Uterus (tissue), 4 donors: Measurements from ENCODE around the gene SBF1. TPM values are rescaled to one million over a fixed set of nuclear protein-coding genes. Genes with fewer than 3 reads are reported as not detected.

Experiments
- DNase-seq, 2 donors: peaks; one replicate each; pipeline ENCODE4 v3.0.0-alpha.2; 2019 to 2020
- H3K27ac ChIP-seq, 2 donors: fragments of 200-600 bp; sonication (generic); 1 replicate in 1 of 2; 2 replicates in 1 of 2; pipeline ENCODE4 v1.5.1; 2016 to 2018
- H3K27me3 ChIP-seq, 2 donors: fragments of 200-600 bp; sonication (generic); one replicate each; pipeline ENCODE4 v1.5.1; 2018 to 2019; ENCODE audit warnings: control low read depth in 1 of 2
- H3K36me3 ChIP-seq, 2 donors: fragments of 200-600 bp; sonication (generic); one replicate each; pipeline ENCODE4 v1.5.1; 2019; ENCODE audit warnings: control low read depth in 1 of 2
- H3K4me1 ChIP-seq, 2 donors: fragments of 200-600 bp; sonication (generic); one replicate each; pipeline ENCODE4 v1.5.1; 2018 to 2019; ENCODE audit warnings: control low read depth in 1 of 2
- H3K4me3 ChIP-seq, 2 donors: fragments of 200-600 bp; sonication (generic); 1 replicate in 1 of 2; 2 replicates in 1 of 2; pipeline ENCODE4 v1.5.1; 2018 to 2019; ENCODE audit warnings: mild to moderate bottlenecking in 1 of 2
- H3K9me3 ChIP-seq, 2 donors: fragments of 200-600 bp; sonication (generic); one replicate each; pipeline ENCODE4 v1.5.1; 2019; ENCODE audit warnings: control low read depth in 1 of 2
- POLR2A ChIP-seq, 2 donors: fragments of 450-650 bp; IDR thresholded peaks; one replicate each; pipeline ENCODE4 v1.6.1; 2016; ENCODE audit warnings: antibody characterized with exemption in 2 of 2, mild to moderate bottlenecking in 1 of 2, moderate library complexity in 1 of 2
- intact Hi-C: fragments of 100-400 bp; cut with DNase I; formaldehyde crosslinking; loops from one replicate; pipeline ENCODE4 v1.15.1; 2023; ENCODE audit warnings: low total_unique reads
- total RNA-seq, 4 donors: library from RNA; depleted of rRNA in 3 of 4; stranded (reverse); fragments of >200 nt in 3 of 4; gene quantifications; one replicate each; pipeline versions ENCODE4 v1.1.0 to v1.2.4, GENCODE V29; 2014 to 2023
- TF ChIP-seq, protein P1 (sequence below), 4 experiments: fragments of 200-600 bp in 2 of 4; fragments of 450-650 bp in 2 of 4; sonication (generic) in 2 of 4; IDR thresholded peaks; one replicate each; pipeline ENCODE4 v1.5.1; 2016 to 2019; ENCODE audit warnings: antibody characterized with exemption in 4 of 4, mild to moderate bottlenecking in 2 of 4, moderate library complexity in 1 of 4
- donor health status: DM: yes; HTN: yes; CAD: no.

SBF1 gene
- total RNA-seq, 4 donors from 2014 or later = 35.0 to 84.0 (median 60.9) TPM

DNA sequence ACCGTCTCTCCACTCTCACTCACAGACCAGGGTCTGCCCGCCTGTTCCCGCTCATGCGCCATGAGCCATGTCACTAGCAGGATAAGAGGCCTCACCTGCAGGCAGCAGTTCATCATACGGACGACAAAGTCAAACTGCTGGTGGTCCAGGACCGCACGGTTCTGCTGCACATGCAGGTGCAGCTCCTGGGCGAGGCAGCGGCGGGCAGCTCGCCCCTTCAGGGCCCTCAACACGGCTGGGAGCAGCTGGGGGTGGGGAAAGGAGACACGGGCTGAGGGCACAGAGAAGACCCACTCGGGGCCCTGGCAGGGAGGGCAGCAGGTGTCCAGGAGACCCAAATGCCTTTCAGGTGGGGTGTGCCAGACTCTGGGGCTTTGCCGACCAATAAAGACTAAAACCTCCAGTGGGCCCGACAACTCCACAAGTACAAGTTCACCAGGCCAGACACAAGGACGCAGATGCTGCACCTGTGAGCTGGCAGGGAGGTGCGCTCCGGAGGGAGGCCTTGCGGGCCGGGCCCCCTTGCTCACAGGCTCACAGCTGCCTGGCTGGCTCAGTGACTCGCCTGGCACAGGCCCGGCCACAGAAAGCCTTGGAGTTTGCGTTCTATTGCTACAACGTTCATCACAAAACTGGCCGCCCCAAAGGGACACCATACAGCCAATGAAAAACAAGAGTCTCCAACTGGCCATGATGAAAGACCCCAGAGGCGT, 11.5 kb downstream of the SBF1 start:
- TF ChIP-seq, protein P1, sequence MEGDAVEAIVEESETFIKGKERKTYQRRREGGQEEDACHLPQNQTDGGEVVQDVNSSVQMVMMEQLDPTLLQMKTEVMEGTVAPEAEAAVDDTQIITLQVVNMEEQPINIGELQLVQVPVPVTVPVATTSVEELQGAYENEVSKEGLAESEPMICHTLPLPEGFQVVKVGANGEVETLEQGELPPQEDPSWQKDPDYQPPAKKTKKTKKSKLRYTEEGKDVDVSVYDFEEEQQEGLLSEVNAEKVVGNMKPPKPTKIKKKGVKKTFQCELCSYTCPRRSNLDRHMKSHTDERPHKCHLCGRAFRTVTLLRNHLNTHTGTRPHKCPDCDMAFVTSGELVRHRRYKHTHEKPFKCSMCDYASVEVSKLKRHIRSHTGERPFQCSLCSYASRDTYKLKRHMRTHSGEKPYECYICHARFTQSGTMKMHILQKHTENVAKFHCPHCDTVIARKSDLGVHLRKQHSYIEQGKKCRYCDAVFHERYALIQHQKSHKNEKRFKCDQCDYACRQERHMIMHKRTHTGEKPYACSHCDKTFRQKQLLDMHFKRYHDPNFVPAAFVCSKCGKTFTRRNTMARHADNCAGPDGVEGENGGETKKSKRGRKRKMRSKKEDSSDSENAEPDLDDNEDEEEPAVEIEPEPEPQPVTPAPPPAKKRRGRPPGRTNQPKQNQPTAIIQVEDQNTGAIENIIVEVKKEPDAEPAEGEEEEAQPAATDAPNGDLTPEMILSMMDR (IDR thresholded peaks at IDR 0.05) = no peak
- TF ChIP-seq POLR2A (IDR thresholded peaks at IDR 0.05) = no peak

DNA sequence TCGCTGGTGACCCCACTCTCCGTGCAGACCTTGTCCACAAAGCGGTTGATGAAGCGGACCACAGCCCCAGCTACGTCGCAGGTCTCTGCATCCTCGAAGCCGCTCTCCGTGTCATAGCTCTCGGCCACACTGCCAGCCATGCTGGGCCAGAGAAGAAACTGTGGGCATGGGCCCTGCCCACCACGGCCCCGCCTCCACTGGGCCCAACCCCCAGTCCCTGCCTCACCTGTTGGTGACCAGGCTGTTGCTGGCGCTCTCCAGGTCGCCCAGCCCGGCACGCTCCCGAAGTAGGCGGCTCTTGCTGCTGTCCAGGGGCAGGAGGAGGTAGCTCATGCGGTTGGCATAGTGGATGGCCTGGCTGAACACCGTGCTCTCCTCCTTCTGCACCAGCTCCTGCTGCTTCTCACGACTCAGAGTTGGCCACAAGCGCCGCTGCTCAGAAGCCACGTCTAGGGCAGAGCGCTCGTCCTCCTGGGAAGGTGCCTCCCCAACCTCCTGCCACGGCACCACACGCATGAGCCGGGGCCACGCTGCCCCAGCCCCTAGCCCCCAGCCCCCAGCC, 12.8 kb downstream of the SBF1 start:
- no peak for TF ChIP-seq POLR2A (IDR thresholded peaks at IDR 0.05)
- TF ChIP-seq, protein P1 (IDR thresholded peaks at IDR 0.05) = no peak
- Histone ChIP-seq H3K36me3 (no peaks in the 10 kb centered on the region), H3K9me3 (no peaks in the 10 kb centered on the region), H3K27me3 (no peaks in the 10 kb centered on the region), H3K27ac (no peak overlapping the region), H3K4me1 (no peaks in the 10 kb centered on the region), H3K4me3 (no peak overlapping the region)
- no peak for DNase-seq
- intact Hi-C loops = no loop called here

More for the DNA sequence above, 11.5 kb downstream of the SBF1 start:
- intact Hi-C loops = no loop called here
- H3K36me3 ChIP-seq = no peaks in the 10 kb centered on the region
- H3K27ac ChIP-seq = no peak overlapping the region
- H3K27me3 ChIP-seq = no peaks in the 10 kb centered on the region
- H3K4me1 ChIP-seq = no peaks in the 10 kb centered on the region
- DNase-seq = no peak
- no peak overlapping the region for H3K4me3 ChIP-seq
- H3K9me3 ChIP-seq = no peaks in the 10 kb centered on the region

DNA sequence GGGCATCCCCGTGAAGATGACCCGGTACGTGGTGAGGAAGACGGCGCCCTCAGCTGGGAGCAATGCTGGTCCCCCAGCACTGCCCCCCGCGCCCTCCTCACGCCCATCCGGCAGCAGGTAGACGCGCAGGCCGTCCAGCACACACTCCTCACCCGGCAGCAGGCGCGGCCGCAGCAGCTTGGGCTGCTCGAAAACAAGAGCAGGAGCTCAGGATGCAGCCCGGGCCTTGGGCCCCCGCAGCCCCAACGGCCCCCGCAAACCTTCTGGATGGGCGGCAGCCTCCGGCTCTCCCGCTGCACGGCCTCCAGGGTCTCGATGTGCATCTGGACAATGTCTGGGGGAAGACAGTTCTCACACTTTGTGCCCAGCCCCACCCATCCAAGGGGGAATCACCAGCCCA, 13.3 kb downstream of the SBF1 start:
- H3K4me1 ChIP-seq = no peaks in the 10 kb centered on the region
- TF ChIP-seq, protein P1 (IDR thresholded peaks at IDR 0.05) = no peak
- TF ChIP-seq POLR2A (IDR thresholded peaks at IDR 0.05) = no peak
- H3K36me3 ChIP-seq = no peaks in the 10 kb centered on the region
- H3K4me3 ChIP-seq = no peak overlapping the region
- no peak overlapping the region for H3K27ac ChIP-seq
- no peaks in the 10 kb centered on the region for H3K9me3 ChIP-seq
- intact Hi-C loops = no loop called here
- no peaks in the 10 kb centered on the region for H3K27me3 ChIP-seq
- no peak for DNase-seq

DNA sequence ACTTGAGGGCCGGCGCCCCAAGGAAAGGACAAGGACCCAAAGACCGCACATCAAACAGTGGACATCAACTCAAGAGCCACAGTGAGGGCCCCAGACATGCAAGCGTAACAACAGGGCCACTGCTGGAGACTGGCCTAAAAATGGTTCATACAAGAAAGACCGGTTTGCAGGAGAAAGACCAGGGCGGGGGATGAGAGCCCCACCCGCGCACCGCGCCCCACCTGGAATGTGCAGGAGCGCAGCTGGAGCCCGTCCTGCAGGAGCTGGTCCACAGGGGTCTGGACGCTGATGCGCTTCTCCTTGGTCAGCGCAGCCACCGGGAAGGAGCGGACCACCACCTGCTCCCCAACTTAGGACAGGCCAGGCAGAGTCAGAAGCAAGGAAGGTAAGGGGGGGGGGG, 13.9 kb downstream of the SBF1 start:
- Histone ChIP-seq H3K4me1 (no peaks in the 10 kb centered on the region), H3K36me3 (no peaks in the 10 kb centered on the region), H3K9me3 (no peaks in the 10 kb centered on the region), H3K4me3 (no peak overlapping the region), H3K27me3 (no peaks in the 10 kb centered on the region), H3K27ac (no peak overlapping the region)
- DNase-seq = no peak
- TF ChIP-seq, protein P1 (IDR thresholded peaks at IDR 0.05) = no peak
- no peak for TF ChIP-seq POLR2A (IDR thresholded peaks at IDR 0.05)
- intact Hi-C loops = no loop called here

DNA sequence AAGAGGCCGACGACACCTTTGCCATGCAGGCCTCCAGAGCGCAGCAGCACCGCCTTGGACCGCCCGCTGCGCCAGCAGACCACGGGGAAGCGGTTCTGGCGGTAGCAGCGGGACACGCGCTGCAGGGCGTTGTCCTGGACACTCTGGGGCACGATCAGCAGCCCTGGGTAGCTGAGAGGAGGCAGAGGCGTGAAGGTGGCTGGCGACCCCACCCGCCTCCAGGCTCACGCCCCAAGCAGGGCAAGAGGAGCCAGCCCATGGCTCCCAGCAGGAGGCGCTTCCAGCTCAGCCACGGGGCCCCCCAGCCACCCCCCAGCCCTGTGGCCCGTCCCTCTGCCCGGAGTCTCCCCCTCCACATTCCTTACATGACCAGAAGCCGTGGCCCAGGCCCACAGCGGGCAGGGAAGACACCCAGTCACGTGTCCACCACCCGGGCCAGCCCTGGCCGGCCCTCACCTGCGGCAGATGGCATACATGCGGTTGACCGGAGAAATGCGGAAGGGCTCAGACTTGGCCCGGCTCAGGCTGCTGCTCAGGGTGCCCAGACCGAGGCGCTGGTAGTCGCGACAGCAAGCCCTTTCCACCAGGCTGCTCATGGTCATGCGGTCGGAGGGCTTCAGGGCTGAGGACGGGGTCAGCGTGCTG, 15.2 kb downstream of the SBF1 start:
- Histone ChIP-seq H3K4me3 (no peak overlapping the region), H3K4me1 (no peaks in the 10 kb centered on the region), H3K36me3 (no peaks in the 10 kb centered on the region), H3K9me3 (no peaks in the 10 kb centered on the region), H3K27me3 (no peaks in the 10 kb centered on the region), H3K27ac (no peak overlapping the region)
- intact Hi-C loops = no loop called here
- no peak for DNase-seq
- TF ChIP-seq, protein P1 (IDR thresholded peaks at IDR 0.05) = no peak
- TF ChIP-seq POLR2A (IDR thresholded peaks at IDR 0.05) = no peak
